Astrocyte of the cerebellum (primary cell): ENCODE measurements around the gene EYS.

Source experiments
- DNase-seq: peaks from one replicate; pipeline ENCODE4 v3.0.0-alpha.2; 2011; ENCODE audit warnings: low read depth
- H3K4me3 ChIP-seq: 2 replicates; pipeline ENCODE4 v1.5.1; 2011; ENCODE audit warnings: mild to moderate bottlenecking, low read depth, low read length, moderate library complexity
- in situ Hi-C: cut with HindIII; loops from 2 replicates; pipeline ENCODE4 v1.10.0; 2017; ENCODE audit warnings: low sequenced_read_pairs
- TF ChIP-seq, protein P1 (sequence below): IDR thresholded peaks from 2 replicates; pipeline ENCODE4 v1.5.1; 2012; ENCODE audit warnings: low read length, low read depth, moderate library complexity, mild to moderate bottlenecking; ENCODE audit errors: missing control alignments

Gene EYS

GRCh38 chr6:63814459-63814858 is 1892.6 kb downstream of the EYS start:
- H3K4me3 ChIP-seq: no peak overlapping the region
- DNase-seq: no peak

GRCh38 chr6:63813566-63814120 is 1893.4 kb downstream of the EYS start:
- no peak for DNase-seq
- no peak overlapping the region for H3K4me3 ChIP-seq
- TF ChIP-seq, protein P1, sequence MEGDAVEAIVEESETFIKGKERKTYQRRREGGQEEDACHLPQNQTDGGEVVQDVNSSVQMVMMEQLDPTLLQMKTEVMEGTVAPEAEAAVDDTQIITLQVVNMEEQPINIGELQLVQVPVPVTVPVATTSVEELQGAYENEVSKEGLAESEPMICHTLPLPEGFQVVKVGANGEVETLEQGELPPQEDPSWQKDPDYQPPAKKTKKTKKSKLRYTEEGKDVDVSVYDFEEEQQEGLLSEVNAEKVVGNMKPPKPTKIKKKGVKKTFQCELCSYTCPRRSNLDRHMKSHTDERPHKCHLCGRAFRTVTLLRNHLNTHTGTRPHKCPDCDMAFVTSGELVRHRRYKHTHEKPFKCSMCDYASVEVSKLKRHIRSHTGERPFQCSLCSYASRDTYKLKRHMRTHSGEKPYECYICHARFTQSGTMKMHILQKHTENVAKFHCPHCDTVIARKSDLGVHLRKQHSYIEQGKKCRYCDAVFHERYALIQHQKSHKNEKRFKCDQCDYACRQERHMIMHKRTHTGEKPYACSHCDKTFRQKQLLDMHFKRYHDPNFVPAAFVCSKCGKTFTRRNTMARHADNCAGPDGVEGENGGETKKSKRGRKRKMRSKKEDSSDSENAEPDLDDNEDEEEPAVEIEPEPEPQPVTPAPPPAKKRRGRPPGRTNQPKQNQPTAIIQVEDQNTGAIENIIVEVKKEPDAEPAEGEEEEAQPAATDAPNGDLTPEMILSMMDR: no peak
- in situ Hi-C loops: no loop called here

More at GRCh38 chr6:63814459-63814858, 1892.6 kb downstream of the EYS start:
- TF ChIP-seq, protein P1: no peak
- in situ Hi-C loops: no loop called here

DNA sequence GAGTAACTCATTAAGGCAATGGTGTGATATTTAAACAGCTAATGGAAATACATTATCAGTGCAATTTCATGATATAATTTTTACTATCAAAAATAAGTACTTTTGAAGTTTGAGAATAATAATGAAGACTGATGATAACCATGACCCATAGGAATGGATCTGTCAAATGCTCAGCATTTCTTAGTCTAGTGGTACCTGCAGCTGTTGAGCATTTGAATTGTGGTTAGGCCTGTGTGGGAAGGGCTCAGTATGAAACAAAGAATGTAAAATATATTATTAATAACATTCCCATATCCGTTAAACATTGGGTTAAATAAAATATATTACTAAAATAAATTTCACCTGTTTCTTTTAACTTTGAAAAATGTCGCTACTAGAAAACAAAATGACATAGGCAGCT is 1898.5 kb downstream of the EYS start:
- in situ Hi-C loops: no loop called here
- H3K4me3 ChIP-seq: no peak overlapping the region
- no peak for DNase-seq
- TF ChIP-seq, protein P1: no peak

- DNase-seq: no peak
- TF ChIP-seq, protein P1: no peak
- in situ Hi-C loops: no loop called here
- H3K4me3 ChIP-seq: no peak overlapping the region
Observed at GRCh38 chr6:63807056-63807455, 1900.0 kb downstream of the EYS start.

GRCh38 chr6:63806573-63806913 is 1900.5 kb downstream of the EYS start:
- in situ Hi-C loops: no loop called here
- DNase-seq: no peak
- no peak overlapping the region for H3K4me3 ChIP-seq
- TF ChIP-seq, protein P1: no peak

- TF ChIP-seq, protein P1: no peak
- peak; percentile 79 for DNase-seq
- H3K4me3 ChIP-seq: no peak overlapping the region
- in situ Hi-C loops: no loop called here
Observed at GRCh38 chr6:63805808-63806572, 1901.0 kb downstream of the EYS start.
